HUES64 (cell line): ENCODE results near the gene TAF3.
A peak's percentile ranks its signal among the peaks of the same experiment; 100 is the strongest.

ENCODE experiments used
- H3K27ac ChIP-seq: 2 replicates; pipeline ENCODE4 v1.7.0; 2013; ENCODE audit warnings: low read depth, low read length, inconsistent platforms
- H3K27me3 ChIP-seq: 2 replicates; pipeline ENCODE4 v1.6.1; 2013; ENCODE audit warnings: mild to moderate bottlenecking, low read length; ENCODE audit not compliant: insufficient read depth
- H3K36me3 ChIP-seq: 2 replicates; pipeline ENCODE4 v1.6.1; 2013; ENCODE audit warnings: mild to moderate bottlenecking, low read length; ENCODE audit not compliant: insufficient read depth
- H3K4me1 ChIP-seq: 2 replicates; pipeline ENCODE4 v1.6.1; 2013; ENCODE audit warnings: mild to moderate bottlenecking, low read length, moderate library complexity; ENCODE audit not compliant: insufficient read depth
- H3K4me3 ChIP-seq: 2 replicates; pipeline ENCODE4 v1.5.1; 2013; ENCODE audit warnings: mild to moderate bottlenecking, low read length, moderate library complexity
- H3K9ac ChIP-seq: 2 replicates; pipeline ENCODE4 v1.6.1; 2013; ENCODE audit warnings: mild to moderate bottlenecking, low read depth, low read length
- H3K9me3 ChIP-seq: 2 replicates; pipeline ENCODE4 v1.6.1; 2013; ENCODE audit warnings: low read depth, low read length; ENCODE audit not compliant: insufficient read depth
- WGBS: fragments of 150-250, 120-280 bp; methylation state at CpG from one replicate; pipeline ENCODE4 v1.1.7; 2013; ENCODE audit warnings: missing lambda C conversion rate; 5-methylcytosine and 5-hydroxymethylcytosine counted together

The TAF3 gene

GRCh38 chr10:8049045-8049864, 230.9 kb downstream of the TAF3 start:
- Histone ChIP-seq H3K36me3 (no peaks in the 10 kb centered on the region), H3K9me3 (no peaks in the 10 kb centered on the region), H3K27me3 (peaks cover 98% of the 10 kb centered on the region), H3K4me1 (peaks cover 55% of the 10 kb centered on the region), H3K27ac (0 out of 2 replicates have a peak overlapping the region, but pooled peaks have one; percentile 27), H3K4me3 (peak overlapping the region; percentile 51), H3K9ac (no peak overlapping the region)
- 2% methylated on average over 44 of the region's 51 CpGs for WGBS

GRCh38 chr10:8049865-8050555, 231.7 kb downstream of the TAF3 start:
- WGBS = under 1% methylated on average over 68 of the region's 68 CpGs
- Histone ChIP-seq H3K4me3 (peak overlapping the region; percentile 51), H3K9ac (no peak overlapping the region)

GRCh38 chr10:8050556-8051108, 232.3 kb downstream of the TAF3 start:
- Histone ChIP-seq H3K9ac (no peak overlapping the region), H3K27me3 (peaks cover 96% of the 10 kb centered on the region), H3K4me1 (peaks cover 45% of the 10 kb centered on the region), H3K9me3 (no peaks in the 10 kb centered on the region), H3K4me3 (peak overlapping the region; percentile 51), H3K27ac (peak overlapping the region; percentile 29; the same call in 1 of the 2 replicates), H3K36me3 (no peaks in the 10 kb centered on the region)
- under 1% methylated on average over 58 of the region's 60 CpGs for WGBS

More at GRCh38 chr10:8049865-8050555, 231.7 kb downstream of the TAF3 start:
- Histone ChIP-seq H3K27ac (peak overlapping the region; percentile 29; the same call in 1 of the 2 replicates), H3K36me3 (no peaks in the 10 kb centered on the region), H3K27me3 (peaks cover 96% of the 10 kb centered on the region), H3K4me1 (peaks cover 48% of the 10 kb centered on the region), H3K9me3 (no peaks in the 10 kb centered on the region)

- Histone ChIP-seq H3K9me3 (no peaks in the 10 kb centered on the region), H3K36me3 (no peaks in the 10 kb centered on the region), H3K4me3 (peak overlapping the region; percentile 51), H3K9ac (no peak overlapping the region), H3K27me3 (peaks cover 96% of the 10 kb centered on the region), H3K27ac (no peak overlapping the region; the same call in 1 of the 2 replicates), H3K4me1 (peaks cover 39% of the 10 kb centered on the region)
- WGBS = 1% methylated on average over 48 of the region's 52 CpGs
Observed at GRCh38 chr10:8051109-8051821, 233.0 kb downstream of the TAF3 start.

GRCh38 chr10:8051851-8052257, 233.5 kb downstream of the TAF3 start:
- H3K27me3 ChIP-seq = peaks cover 96% of the 10 kb centered on the region
- H3K9ac ChIP-seq = no peak overlapping the region
- WGBS = under 1% methylated on average over 29 of the region's 29 CpGs

GRCh38 chr10:8052341-8052955, 234.1 kb downstream of the TAF3 start:
- H3K9ac ChIP-seq = no peak overlapping the region
- H3K4me3 ChIP-seq = peak overlapping the region; percentile 29
- no peaks in the 10 kb centered on the region for H3K9me3 ChIP-seq

More at GRCh38 chr10:8051851-8052257, 233.5 kb downstream of the TAF3 start:
- peak overlapping the region; percentile 29 for H3K4me3 ChIP-seq
- peaks cover 39% of the 10 kb centered on the region for H3K4me1 ChIP-seq
- no peaks in the 10 kb centered on the region for H3K36me3 ChIP-seq
- no peaks in the 10 kb centered on the region for H3K9me3 ChIP-seq
- H3K27ac ChIP-seq = no peak overlapping the region

GRCh38 chr10:8052956-8053445, 234.7 kb downstream of the TAF3 start:
- Histone ChIP-seq H3K9ac (no peak overlapping the region), H3K4me3 (peak overlapping the region; percentile 29; the same call in 1 of the 2 replicates), H3K36me3 (no peaks in the 10 kb centered on the region), H3K27me3 (peaks cover 96% of the 10 kb centered on the region), H3K27ac (no peak overlapping the region), H3K9me3 (no peaks in the 10 kb centered on the region), H3K4me1 (peaks cover 42% of the 10 kb centered on the region)
- WGBS = 2% methylated on average over 11 of the region's 17 CpGs

More at GRCh38 chr10:8052341-8052955, 234.1 kb downstream of the TAF3 start:
- no peak overlapping the region for H3K27ac ChIP-seq
- H3K4me1 ChIP-seq = peaks cover 40% of the 10 kb centered on the region
- WGBS = 2% methylated on average over 30 of the region's 32 CpGs
- H3K36me3 ChIP-seq = no peaks in the 10 kb centered on the region
- peaks cover 96% of the 10 kb centered on the region for H3K27me3 ChIP-seq

- no peaks in the 10 kb centered on the region for H3K9me3 ChIP-seq
- H3K4me1 ChIP-seq = peaks cover 37% of the 10 kb centered on the region
- H3K9ac ChIP-seq = no peak overlapping the region
- H3K4me3 ChIP-seq = peak overlapping the region; percentile 57
- no peaks in the 10 kb centered on the region for H3K36me3 ChIP-seq
- peaks cover 96% of the 10 kb centered on the region for H3K27me3 ChIP-seq
- under 1% methylated on average over 60 of the region's 60 CpGs for WGBS
- no peak overlapping the region for H3K27ac ChIP-seq
Observed at GRCh38 chr10:8053446-8054243, 235.3 kb downstream of the TAF3 start.

GRCh38 chr10:8054244-8054493, 235.9 kb downstream of the TAF3 start:
- H3K27me3 ChIP-seq = peaks cover 96% of the 10 kb centered on the region

More at GRCh38 chr10:8054244-8054493, 235.9 kb downstream of the TAF3 start:
- no peak overlapping the region for H3K9ac ChIP-seq
- peaks cover 37% of the 10 kb centered on the region for H3K4me1 ChIP-seq
- no peaks in the 10 kb centered on the region for H3K36me3 ChIP-seq
- H3K4me3 ChIP-seq = peak overlapping the region; percentile 57
- WGBS = 2% methylated on average over 16 of the region's 25 CpGs
- H3K9me3 ChIP-seq = no peaks in the 10 kb centered on the region
- no peak overlapping the region for H3K27ac ChIP-seq
